KMS-11 (cell line): ENCODE results near the gene LPAR5.

ENCODE experiments used
- H2AFZ ChIP-seq: fragments of 200-600 bp; sonication (generic); 2 replicates; pipeline ENCODE4 v1.6.1; 2016; ENCODE audit warnings: antibody characterized with exemption, mixed run types, low read depth
- H3K27ac ChIP-seq: fragments of 200-600 bp; sonication (generic); 2 replicates; pipeline ENCODE4 v1.6.1; 2016; ENCODE audit warnings: mild to moderate bottlenecking, mixed run types
- H3K27me3 ChIP-seq: fragments of 200-600 bp; sonication (generic); 2 replicates; pipeline ENCODE4 v1.6.1; 2017; ENCODE audit warnings: mild to moderate bottlenecking, low read depth, mixed run types, moderate library complexity; ENCODE audit not compliant: insufficient read depth
- H3K36me3 ChIP-seq: fragments of 200-600 bp; sonication (generic); 2 replicates; pipeline ENCODE4 v1.6.1; 2017; ENCODE audit warnings: mild to moderate bottlenecking, mixed run types; ENCODE audit not compliant: insufficient read depth
- H3K4me1 ChIP-seq: fragments of 200-600 bp; sonication (generic); 2 replicates; pipeline ENCODE4 v1.6.1; 2016; ENCODE audit warnings: mild to moderate bottlenecking, low read depth, mixed run types; ENCODE audit not compliant: poor library complexity, severe bottlenecking
- H3K4me2 ChIP-seq: fragments of 200-600 bp; sonication (generic); 2 replicates; pipeline ENCODE4 v1.7.0; 2016; ENCODE audit warnings: mild to moderate bottlenecking, mixed run types
- H3K4me3 ChIP-seq: fragments of 200-600 bp; sonication (generic); IDR thresholded peaks from 2 replicates; pipeline ENCODE4 v1.6.1; 2017; ENCODE audit warnings: low read depth, low read length, mixed read lengths; ENCODE audit not compliant: insufficient read depth
- H3K79me2 ChIP-seq: fragments of 200-600 bp; sonication (generic); 2 replicates; pipeline ENCODE4 v1.6.1; 2016; ENCODE audit warnings: low read depth, mixed run types; ENCODE audit not compliant: insufficient read depth
- H3K9ac ChIP-seq: fragments of 200-600 bp; sonication (generic); 2 replicates; pipeline ENCODE4 v1.6.1; 2016; ENCODE audit warnings: mild to moderate bottlenecking, mixed run types
- H4K20me1 ChIP-seq: fragments of 200-600 bp; sonication (generic); 2 replicates; pipeline ENCODE4 v1.6.1; 2016; ENCODE audit warnings: mild to moderate bottlenecking, mixed run types; ENCODE audit not compliant: insufficient read depth
- TF ChIP-seq, protein P1 (sequence below): fragments of 200-600 bp; sonication (generic); conservative IDR thresholded peaks from 2 replicates; pipeline ENCODE4 v1.6.1; 2017; ENCODE audit warnings: low read depth, mild to moderate bottlenecking, antibody characterized with exemption, low read length, moderate library complexity, mixed read lengths

The LPAR5 gene

DNA sequence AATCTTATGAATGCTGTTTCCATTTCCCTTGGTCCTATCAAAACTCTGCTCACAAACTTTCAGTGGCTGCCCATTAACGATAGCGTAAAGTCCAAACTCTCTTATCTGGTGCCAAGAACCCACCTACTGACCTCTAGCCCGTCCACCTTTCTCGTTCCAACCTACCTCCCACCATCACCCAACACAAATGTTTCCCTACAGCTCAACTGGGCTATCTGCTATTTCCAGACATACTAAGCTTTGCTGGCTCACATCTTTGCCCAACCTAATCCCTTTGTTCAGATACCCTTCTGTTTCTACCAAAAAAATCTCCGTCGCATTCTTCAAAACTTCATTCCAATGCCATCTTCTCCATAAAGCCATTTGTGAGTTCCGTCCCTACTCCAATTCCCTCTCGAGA lies 60.1 kb downstream of the LPAR5 start:
- Histone ChIP-seq H3K4me3 (no peak overlapping the region), H3K79me2 (no peaks in the 10 kb centered on the region), H3K27me3 (no peaks in the 10 kb centered on the region), H2AFZ (no peak overlapping the region), H3K4me2 (no peak overlapping the region), H4K20me1 (no peaks in the 10 kb centered on the region), H3K27ac (no peak overlapping the region), H3K9ac (no peak overlapping the region), H3K4me1 (no peaks in the 10 kb centered on the region), H3K36me3 (peaks cover 8% of the 10 kb centered on the region; the same call in 1 of the 2 replicates)
- TF ChIP-seq, protein P1, sequence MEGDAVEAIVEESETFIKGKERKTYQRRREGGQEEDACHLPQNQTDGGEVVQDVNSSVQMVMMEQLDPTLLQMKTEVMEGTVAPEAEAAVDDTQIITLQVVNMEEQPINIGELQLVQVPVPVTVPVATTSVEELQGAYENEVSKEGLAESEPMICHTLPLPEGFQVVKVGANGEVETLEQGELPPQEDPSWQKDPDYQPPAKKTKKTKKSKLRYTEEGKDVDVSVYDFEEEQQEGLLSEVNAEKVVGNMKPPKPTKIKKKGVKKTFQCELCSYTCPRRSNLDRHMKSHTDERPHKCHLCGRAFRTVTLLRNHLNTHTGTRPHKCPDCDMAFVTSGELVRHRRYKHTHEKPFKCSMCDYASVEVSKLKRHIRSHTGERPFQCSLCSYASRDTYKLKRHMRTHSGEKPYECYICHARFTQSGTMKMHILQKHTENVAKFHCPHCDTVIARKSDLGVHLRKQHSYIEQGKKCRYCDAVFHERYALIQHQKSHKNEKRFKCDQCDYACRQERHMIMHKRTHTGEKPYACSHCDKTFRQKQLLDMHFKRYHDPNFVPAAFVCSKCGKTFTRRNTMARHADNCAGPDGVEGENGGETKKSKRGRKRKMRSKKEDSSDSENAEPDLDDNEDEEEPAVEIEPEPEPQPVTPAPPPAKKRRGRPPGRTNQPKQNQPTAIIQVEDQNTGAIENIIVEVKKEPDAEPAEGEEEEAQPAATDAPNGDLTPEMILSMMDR: no peak

DNA sequence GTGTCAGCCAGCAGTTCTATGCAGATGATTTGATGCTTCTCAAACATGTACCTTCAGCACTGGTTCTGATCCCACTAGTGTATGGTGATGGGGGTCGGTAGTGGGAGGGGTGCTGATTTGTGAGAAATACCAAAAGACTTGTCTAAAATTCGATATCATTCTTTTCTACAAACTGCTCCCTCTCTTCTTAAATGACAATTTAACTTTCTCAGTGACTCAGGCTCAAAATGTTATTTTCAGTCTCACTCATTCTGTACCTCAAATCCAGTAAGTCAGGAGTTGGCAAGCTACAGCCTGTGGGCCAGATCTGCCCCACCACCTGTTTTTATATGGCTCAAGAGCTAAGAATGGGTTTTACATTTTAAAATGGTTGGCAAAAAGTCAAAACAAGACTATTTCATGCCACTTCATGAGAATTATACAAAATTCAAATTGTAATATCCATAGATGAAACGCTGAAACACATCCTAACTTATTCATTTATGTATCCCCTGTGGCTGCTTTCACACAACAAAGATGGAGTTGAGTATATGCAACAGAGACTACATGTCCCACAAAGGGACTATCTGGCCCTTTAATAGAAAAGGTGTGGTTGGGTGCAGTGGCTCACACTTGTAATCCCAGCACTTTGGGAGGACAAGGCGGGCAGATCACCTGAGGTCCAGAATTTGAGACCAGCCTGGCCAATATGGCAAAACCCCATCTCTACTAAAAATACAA lies 61.0 kb downstream of the LPAR5 start:
- Histone ChIP-seq H3K4me1 (no peaks in the 10 kb centered on the region), H4K20me1 (no peaks in the 10 kb centered on the region), H3K4me2 (no peak overlapping the region), H3K27ac (no peak overlapping the region), H3K79me2 (no peaks in the 10 kb centered on the region), H2AFZ (no peak overlapping the region), H3K27me3 (no peaks in the 10 kb centered on the region), H3K36me3 (peaks cover 13% of the 10 kb centered on the region; the same call in 1 of the 2 replicates), H3K9ac (no peak overlapping the region), H3K4me3 (no peak overlapping the region)
- TF ChIP-seq, protein P1: no peak

DNA sequence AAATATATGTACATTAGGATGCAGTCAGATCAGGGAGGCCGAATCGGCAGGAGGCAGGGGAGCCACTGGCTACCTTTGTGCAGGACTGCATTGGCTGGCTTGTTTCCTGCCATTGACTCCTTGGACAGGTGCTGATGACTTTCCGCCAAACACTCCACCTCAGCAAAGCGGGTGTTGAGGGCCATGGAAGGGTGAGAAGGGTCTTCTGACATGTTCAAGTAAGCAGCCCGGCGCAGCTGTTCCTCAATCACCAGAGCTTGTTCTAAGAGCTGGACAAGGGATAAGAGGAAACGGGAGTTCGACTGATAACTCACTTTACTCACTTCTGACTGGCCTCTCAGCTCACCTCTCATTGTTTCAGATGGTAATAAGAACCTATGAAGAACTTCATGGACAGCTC lies 62.8 kb downstream of the LPAR5 start:
- Histone ChIP-seq H2AFZ (no peak overlapping the region), H3K9ac (no peak overlapping the region), H3K4me3 (no peak overlapping the region), H3K4me1 (no peaks in the 10 kb centered on the region), H3K36me3 (peaks cover 13% of the 10 kb centered on the region; the same call in 1 of the 2 replicates), H3K27ac (no peak overlapping the region), H3K27me3 (no peaks in the 10 kb centered on the region), H4K20me1 (no peaks in the 10 kb centered on the region), H3K4me2 (no peak overlapping the region), H3K79me2 (peaks cover under 1% of the 10 kb centered on the region; the same call in 1 of the 2 replicates)
- TF ChIP-seq, protein P1: no peak

GRCh38 chr12:6570264-6570887 lies 65.4 kb downstream of the LPAR5 start:
- H4K20me1 ChIP-seq: no peaks in the 10 kb centered on the region
- no peak overlapping the region for H3K27ac ChIP-seq

More at GRCh38 chr12:6570264-6570887, 65.4 kb downstream of the LPAR5 start:
- Histone ChIP-seq H3K9ac (no peak overlapping the region), H3K4me2 (no peak overlapping the region), H3K4me3 (no peak overlapping the region), H3K36me3 (peaks cover 15% of the 10 kb centered on the region; the same call in 1 of the 2 replicates), H2AFZ (no peak overlapping the region), H3K4me1 (peaks cover 5% of the 10 kb centered on the region), H3K27me3 (no peaks in the 10 kb centered on the region), H3K79me2 (peaks cover 27% of the 10 kb centered on the region)
- TF ChIP-seq, protein P1: peak; percentile 41; the same call in 1 of the 2 replicates
